Measurements from ENCODE around the gene CTLA4. TPM values are rescaled to one million over a fixed set of nuclear protein-coding genes. Genes with fewer than 3 reads are reported as not detected.

Gene CTLA4
- total RNA-seq, 4 donors from 2014 or later: not detected

GRCh38 chr2:203830304-203831055 is 37.1 kb upstream of the CTLA4 start:
- Histone ChIP-seq H3K36me3 (no peaks in the 10 kb centered on the region), H3K27me3 (no peaks in the 10 kb centered on the region), H3K4me3 (no peak overlapping the region), H3K4me1 (peaks cover 0 to 5% of the 10 kb centered on the region in 2 donors), H3K9me3 (no peaks in the 10 kb centered on the region), H3K27ac (no peak overlapping the region)
- intact Hi-C loops (cut with DNase I; ENCODE audit: low total_unique reads) (no loop called here), in situ Hi-C loops (cut with MboI; ENCODE audit: low sequenced_read_pairs in 4 of 4) (no loop called here)
- ATAC-seq (no peak), DNase-seq (no peak)
- no peak for TF ChIP-seq CTCF (IDR thresholded peaks at IDR 0.05 in 4 of 5, conservative IDR thresholded peaks at IDR 0.05 in 1 of 5)

GRCh38 chr2:203835420-203835819 is 32.2 kb upstream of the CTLA4 start:
- ATAC-seq (no peak), DNase-seq (no peak)
- in situ Hi-C loops (cut with MboI; ENCODE audit: low sequenced_read_pairs in 4 of 4) (no loop called here), intact Hi-C loops (cut with DNase I; ENCODE audit: low total_unique reads) (no loop called here)
- Histone ChIP-seq H3K36me3 (no peaks in the 10 kb centered on the region), H3K27ac (no peak overlapping the region), H3K9me3 (no peaks in the 10 kb centered on the region), H3K27me3 (no peaks in the 10 kb centered on the region), H3K4me1 (peaks cover 0 to 5% of the 10 kb centered on the region in 2 donors), H3K4me3 (no peak overlapping the region)
- TF ChIP-seq POLR2A (IDR thresholded peaks at IDR 0.05) (no peak), CTCF (IDR thresholded peaks at IDR 0.05 in 4 of 5, conservative IDR thresholded peaks at IDR 0.05 in 1 of 5) (no peak)

- no peak overlapping the region for H3K27ac ChIP-seq
- peaks cover 0 to under 1% of the 10 kb centered on the region in 2 donors for H3K4me1 ChIP-seq
- H3K4me3 ChIP-seq: no peak overlapping the region
- TF ChIP-seq POLR2A (IDR thresholded peaks at IDR 0.05) (no peak), CTCF (IDR thresholded peaks at IDR 0.05 in 4 of 5, conservative IDR thresholded peaks at IDR 0.05 in 1 of 5) (no peak)
- H3K36me3 ChIP-seq: no peaks in the 10 kb centered on the region
- no peaks in the 10 kb centered on the region for H3K9me3 ChIP-seq
- no peak for DNase-seq
- no peaks in the 10 kb centered on the region for H3K27me3 ChIP-seq
- intact Hi-C loops (cut with DNase I; ENCODE audit: low total_unique reads): no loop called here
- in situ Hi-C loops (cut with MboI; ENCODE audit: low sequenced_read_pairs in 4 of 4): no loop called here
- ATAC-seq: no peak
Observed at GRCh38 chr2:203835892-203836800, 31.4 kb upstream of the CTLA4 start.

GRCh38 chr2:203840655-203841205 is 26.8 kb upstream of the CTLA4 start:
- TF ChIP-seq POLR2A (IDR thresholded peaks at IDR 0.05): no peak
- TF ChIP-seq CTCF (IDR thresholded peaks at IDR 0.05 in 4 of 5, conservative IDR thresholded peaks at IDR 0.05 in 1 of 5): no peak
- Histone ChIP-seq H3K36me3 (no peaks in the 10 kb centered on the region), H3K27ac (no peak overlapping the region), H3K4me1 (no peaks in the 10 kb centered on the region), H3K9me3 (no peaks in the 10 kb centered on the region), H3K27me3 (no peaks in the 10 kb centered on the region), H3K4me3 (no peak overlapping the region)
- intact Hi-C loops (cut with DNase I; ENCODE audit: low total_unique reads): no loop called here
- in situ Hi-C loops (cut with MboI; ENCODE audit: low sequenced_read_pairs in 4 of 4): no loop called here
- ATAC-seq: no peak
- DNase-seq: no peak

Measured in gastrocnemius medialis (tissue), 4 donors.